GM21447 (cell line): ENCODE data around the gene RAET1L.
"Not testable (repeated sequence)": the region's sequence is repeated elsewhere in the genome, so short reads cannot be mapped to it uniquely, and the experiment has no call there.

Source experiments
- ATAC-seq: cut with Tn5 transposase; IDR thresholded peaks from one replicate; pipeline ENCODE4 v1.9.1; 2021; ENCODE audit not compliant: unreplicated experiment

Gene RAET1L

DNA sequence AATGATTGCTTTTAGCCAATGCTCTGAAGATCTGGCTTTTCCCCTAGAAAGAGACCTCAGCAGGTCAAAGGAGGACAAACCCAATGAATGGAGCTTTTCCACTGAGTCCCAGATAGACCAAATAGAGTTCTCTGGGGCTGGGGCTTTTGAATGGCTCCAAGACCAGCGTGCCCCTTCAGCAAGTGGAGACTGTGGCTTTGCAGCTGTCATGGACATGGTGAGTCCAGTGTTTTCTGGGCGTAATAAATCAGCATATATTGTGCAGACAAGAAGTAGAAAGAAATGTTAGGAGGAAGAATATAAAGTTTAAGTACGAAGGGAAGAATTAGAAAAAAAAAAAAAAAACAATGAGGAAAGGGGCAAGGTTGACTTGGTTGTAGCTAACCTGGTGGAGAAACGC is 33.5 kb downstream of the RAET1L start:
- ATAC-seq: no peak

DNA sequence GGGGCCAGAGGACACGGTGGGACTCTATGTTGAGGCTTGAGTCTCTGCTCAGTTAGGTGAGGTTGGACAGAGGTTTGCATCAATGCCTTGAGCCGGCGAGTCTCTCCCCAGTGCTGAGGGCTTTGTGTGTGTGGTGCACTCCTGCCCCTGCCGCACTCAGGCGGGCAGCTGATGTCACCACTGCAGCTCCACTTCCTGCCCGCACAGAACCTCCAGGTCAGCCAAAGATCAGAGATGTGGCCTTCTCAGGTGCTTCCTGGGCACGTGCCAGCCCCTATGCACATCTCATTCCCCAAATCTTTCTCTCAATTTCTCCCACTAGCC is 33.9 kb downstream of the RAET1L start:
- ATAC-seq: not testable (repeated sequence)

DNA sequence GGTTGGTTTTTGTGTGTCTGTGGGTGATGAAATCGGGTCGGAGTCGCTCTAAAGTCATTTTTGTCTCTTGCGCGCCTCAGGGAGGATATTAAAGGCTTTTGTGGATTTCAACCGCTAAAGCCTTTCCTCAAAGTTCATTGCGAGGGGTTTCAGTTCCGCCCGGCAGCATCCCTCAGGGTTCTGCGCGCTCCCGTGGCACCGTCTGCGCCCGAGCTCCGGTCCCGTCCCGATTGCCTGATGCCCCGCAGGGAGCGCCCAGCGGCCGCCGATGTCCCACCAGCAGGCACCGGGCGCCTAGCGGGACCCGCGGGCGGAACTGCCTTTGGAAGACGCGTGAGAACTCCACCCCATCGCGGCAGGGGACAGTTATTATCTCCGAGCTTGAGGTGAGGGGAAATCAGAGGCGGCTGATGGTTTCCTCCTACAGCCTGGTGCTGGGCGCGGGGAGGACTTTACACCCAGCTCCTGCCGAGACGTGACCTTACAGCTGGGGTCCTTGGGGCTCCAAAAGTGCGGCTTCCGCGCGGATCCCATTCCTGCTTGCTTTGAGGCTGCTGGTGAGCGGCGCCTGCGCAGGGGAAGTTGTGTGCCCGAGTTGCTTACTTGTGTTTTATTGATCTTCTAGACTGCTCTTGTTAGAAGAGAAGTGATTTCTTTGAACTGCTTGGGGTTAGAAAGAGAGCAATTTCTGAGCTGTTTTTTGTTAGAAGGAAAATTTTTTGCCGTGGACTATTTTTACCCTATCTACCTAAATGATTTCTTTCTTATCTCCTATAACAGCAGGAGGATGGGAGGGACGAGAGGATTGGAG is 34.5 kb downstream of the RAET1L start:
- no peak for ATAC-seq

DNA sequence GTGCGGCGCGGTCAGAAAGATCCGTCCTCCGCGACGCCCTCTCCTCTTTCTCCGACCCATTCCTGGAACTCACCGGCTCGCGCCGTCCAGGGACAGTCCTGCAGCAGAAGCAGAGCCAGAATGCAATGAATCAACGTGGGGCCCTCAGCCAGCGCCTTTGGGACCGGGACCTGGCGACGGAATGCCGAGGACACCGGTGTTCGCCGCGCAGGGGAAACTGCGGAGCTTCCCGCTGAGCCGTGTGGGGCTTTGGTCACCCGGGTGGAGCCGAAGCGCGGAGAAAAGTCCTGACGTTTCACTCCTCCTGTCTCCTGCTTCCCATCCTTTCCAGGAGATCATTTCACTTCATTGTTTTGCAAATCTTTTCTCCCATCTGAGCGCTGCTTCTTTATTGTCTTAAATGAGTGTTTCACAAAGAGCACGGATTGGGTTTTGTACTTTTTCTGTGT is 35.1 kb downstream of the RAET1L start:
- no peak for ATAC-seq

DNA sequence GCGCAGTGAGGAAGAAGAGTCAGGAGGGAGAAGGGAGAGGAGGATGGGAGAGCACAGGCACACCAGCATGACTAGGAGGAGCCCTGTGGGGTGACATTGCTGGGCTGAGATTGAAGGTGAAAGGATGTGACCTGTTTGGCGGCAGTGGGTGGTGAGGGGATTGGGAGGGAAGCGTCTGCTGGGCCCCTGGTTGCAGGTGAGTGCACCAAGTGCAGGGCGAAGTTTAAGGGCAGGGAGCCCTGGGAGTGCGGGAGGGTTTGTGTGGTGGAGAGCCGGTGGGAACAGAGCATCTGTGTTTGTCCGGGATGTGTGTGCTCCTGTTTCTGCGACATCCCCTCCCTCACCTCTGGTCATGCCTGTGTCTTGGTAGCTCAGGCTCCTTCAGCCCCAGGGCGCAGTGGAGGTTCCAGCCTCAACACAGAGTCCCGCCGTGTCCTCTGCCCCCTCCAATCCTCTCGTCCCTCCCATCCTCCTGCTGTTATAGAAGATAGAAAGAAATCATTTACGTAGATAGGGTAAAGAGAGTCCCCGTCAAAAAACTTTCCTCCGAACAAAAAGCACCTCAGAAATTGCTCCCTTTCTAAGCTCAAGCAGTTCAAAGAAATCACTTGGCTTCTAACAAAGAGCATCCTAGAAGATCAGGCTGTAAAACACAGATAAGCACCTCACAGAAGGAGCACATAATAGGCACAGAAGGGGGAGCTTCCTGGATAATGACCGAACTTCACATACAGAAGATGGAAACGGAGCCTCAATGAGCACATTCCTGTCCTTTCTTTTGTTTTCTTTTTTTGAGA is 36.6 kb downstream of the RAET1L start:
- ATAC-seq: no peak

DNA sequence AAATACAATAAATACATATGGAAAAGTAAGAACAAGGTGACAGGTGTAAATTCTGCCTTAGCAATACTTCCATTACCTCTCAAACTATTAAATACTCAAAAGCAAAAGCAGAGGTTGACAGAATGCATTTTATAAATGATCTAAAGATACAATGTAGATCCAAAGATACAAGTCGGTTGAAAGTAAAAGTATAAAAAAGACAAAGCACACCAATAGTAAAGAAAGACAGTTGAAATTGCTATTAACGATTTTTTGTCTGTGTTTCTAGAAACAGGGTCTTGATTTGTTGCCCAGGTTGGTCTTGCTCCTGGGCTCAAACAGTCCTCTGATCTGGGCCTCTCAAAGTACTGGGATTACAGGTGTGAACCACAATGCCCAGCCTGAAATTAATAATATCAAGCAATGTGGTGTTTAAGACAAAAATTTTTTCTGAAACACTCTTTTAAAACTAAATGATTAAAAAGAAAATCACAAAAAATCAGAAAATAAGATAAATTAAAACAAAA is 37.7 kb downstream of the RAET1L start:
- ATAC-seq: no peak

DNA sequence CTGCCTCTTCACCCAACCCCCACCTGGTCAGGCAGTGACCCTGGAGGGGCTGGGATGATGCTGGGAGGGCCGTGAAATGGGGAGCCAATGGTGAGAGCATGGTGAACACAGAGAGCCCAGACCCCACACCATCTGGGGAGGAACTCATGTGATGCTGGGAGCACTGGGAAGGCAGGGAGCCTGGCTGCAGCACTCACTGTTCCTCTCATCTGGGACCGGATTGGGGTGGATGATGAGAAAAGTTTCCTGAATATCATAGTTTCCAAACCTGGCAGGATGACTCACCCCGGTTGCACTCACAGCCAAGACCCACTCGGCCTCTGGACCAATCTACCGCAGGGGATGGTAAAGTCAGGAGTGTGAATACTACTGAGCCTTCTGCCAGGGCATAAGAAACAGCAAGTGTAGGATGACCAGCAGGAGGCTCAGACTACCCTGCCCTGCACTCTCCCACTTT is 39.8 kb downstream of the RAET1L start:
- no peak for ATAC-seq

DNA sequence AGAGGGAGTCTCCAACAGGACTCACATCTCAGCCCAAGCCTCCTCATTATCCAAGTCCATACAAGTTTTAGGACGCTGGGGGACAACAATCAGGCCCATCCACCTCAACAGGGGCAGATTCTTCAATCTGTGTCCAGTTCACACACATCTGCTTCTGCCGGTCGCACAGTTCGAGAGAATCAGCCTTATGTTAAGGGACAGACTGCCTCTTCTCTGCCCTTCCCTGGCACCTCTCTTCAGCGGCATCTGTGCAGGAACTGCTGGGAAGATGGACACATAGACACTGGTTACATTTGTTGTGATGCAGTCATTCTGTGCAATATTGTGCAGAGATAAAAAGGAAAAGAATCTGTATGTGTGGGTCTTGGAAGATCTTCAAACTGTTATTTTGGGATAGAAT is 40.6 kb downstream of the RAET1L start:
- ATAC-seq: no peak

DNA sequence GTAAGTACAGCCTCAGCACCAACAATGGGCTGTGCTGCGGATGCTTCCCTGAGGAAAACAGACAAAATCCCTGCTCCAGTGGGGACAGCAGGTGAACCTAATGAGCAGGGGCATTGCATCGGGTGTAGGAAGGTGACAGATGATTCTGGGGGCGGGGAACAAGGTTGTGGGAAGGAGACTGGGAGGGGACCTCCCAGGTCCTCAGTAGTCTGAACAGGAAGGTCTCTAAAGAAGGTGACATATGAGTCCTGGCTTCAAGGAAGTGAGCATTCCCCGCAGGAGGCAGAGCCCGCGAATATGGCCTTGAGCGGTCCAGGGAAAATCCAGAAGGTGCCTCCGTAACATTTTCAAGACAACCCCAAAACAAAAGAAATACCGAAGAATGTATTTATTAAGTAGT is 42.2 kb downstream of the RAET1L start:
- ATAC-seq: no peak

DNA sequence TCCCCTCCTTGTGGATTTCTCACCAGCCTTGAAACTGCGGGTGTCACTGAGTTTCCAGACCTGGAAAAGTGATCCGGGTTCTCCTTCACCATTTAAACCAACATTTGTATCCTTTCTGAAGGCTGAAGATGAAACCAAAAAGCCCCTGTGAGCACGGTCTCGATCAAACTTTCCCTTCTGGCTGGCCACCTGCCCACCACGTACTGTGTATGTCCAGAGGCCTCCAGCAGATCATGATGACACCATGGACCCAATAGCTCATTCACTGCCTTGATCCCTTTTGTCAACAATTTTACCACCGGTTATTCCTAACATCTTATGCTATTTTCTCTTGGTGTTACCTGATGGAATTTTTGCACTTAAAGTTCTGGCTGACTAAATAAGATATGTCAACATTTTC is 46.0 kb downstream of the RAET1L start:
- no peak for ATAC-seq

DNA sequence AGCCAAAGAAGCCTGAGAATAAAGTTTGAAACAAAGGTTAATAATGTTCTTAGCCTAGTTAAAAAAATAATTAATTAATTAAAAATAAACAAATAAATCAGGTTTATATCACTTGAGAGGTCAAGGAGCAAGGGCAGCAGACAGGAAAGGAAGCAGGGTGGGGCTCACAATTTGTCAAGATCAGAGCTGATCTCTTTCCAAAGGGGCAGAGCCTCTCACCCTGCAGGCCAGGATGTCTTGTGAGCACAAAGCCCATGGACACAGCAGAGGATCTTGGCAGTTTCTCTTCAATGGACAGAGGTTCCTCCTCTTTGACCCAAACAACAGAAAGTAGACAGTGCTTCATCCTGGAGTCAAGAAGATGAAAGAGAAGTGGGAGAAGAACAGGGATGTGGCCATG is 46.7 kb downstream of the RAET1L start:
- no peak for ATAC-seq

DNA sequence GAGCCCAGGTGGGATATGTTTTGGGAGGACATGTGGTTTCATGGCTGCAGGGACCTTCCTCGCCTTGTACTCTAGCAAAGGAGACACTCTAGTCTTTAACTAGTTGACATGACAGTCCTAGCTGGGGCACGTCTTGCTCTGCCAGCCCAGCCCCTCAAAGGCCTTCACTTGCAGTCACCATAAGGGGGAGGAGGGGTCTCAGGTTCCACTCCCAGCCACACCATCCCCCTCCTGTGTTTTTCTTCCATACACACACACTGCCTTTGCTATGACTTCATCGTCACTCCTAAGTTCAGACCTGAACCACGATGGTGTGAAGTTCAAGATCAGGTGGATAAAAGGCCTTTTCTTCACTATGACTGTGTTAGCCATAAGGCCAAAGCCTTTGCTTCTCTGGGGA is 48.1 kb downstream of the RAET1L start:
- ATAC-seq: no peak

DNA sequence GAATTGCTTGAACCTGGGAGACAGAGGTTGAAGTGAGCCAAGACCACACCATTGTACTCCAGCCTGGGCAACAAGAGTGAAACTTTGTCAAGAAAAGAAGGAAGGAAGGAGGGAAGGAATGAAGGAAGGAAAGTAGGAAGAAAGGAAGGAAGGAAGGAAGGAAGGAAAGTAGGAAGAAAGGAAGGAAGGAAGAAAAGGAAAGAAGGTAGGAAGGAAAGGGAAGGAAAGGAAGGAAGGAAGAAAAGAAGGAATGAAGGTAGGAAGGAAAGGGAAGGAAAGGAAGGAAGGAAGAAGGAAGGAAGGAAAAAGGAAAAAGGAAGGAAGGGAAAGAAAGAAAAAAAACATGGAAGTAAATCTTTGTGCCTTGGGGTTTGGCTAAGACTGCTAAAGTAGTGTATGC is 49.9 kb downstream of the RAET1L start:
- no peak for ATAC-seq

DNA sequence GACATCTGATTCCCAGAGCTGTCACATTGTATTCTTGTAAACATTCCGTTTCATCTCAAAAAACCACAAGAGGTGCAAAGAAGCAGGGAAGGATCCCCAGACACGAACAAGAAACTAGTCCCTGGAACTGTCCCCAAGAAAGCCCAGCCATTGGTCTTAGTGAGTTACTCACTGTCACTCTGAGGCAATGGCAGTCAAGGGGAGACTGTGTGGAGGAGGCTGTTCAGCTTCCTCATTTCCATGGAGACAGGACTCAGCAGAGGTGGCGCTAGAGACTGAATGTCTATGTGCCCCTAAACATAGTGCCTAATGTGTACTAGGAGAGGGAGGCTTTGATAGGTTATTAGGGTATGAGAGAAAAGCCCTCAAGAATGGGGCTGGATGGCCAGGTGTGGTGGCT is 50.5 kb downstream of the RAET1L start:
- ATAC-seq: no peak

DNA sequence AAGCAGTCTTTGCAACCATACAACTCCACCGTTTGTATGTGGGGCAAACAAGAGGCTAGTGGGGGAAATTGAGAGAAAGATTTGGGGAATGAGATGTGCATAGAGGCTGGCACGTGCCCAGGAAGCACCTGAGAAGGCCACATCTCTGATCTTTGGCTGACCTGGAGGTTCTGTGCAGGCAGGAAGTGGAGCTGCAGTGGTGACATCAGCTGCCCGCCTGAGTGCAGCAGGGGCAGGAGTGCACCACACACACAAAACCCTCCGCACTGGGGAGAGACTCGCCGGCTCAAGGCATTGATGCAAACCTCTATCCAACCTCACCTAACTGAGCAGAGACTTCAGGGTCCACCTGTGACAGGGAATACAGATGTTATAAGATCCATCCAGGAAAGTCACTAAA is 50.9 kb downstream of the RAET1L start:
- not testable (repeated sequence) for ATAC-seq

DNA sequence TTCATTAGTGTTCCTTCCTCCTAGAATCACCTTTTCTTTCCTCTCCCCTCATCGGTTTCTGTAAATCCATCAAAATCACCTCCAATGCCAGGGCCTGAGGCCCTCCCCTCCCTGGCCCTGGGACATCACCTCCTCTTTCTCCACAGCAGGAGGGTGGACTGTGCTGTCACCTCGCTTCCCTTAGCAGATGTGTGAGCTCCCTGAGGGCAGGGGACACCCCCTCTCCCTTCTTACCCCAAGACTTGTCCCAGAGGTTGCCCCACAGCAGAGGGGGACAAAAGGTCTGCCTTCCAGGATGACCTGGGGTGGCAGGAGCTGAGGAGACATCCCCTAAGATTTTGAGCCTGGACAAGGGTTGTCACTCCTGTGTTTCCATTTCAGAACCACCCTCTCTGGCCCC is 55.7 kb downstream of the RAET1L start:
- no peak for ATAC-seq

DNA sequence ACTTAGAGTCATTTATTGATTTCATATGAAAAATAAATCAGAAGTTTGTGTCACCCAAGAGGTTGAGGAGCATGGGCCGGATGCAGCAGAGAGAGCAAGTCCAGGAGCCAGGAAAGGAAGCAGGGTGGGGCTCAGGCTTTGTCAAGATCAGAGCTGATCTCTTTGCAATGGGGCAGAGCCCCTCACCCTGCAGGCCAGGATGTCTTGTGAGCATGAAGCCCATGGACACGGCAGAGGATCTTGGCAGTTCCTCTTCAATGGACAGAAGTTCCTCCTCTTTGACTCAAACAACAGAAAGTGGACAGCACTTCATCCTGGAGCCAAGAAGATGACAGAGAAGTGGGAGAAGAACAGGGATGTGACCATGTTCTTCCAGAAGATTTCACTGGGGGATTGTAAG is 56.4 kb downstream of the RAET1L start:
- not testable (repeated sequence) for ATAC-seq
